HEK293 (cell line): ENCODE measurements around the gene IER2.

Experiments
- ELK4 ChIP-seq: IDR thresholded peaks from 2 replicates; pipeline ENCODE4 v1.6.1; 2011; ENCODE audit warnings: mild to moderate bottlenecking, low read depth, low read length, borderline replicate concordance
- INSM2 ChIP-seq: fragments of 450-650 bp; formaldehyde crosslinking; IDR thresholded peaks from 2 replicates; pipeline ENCODE4 v1.5.1; 2016; ENCODE audit warnings: missing biosample characterization, missing genetic modification characterization
- ZFP37 ChIP-seq: fragments of 450-650 bp; formaldehyde crosslinking; IDR thresholded peaks from 2 replicates; pipeline ENCODE4 v1.5.1; 2016; ENCODE audit warnings: missing biosample characterization, missing genetic modification characterization
- ZNF473 ChIP-seq: fragments of 450-650 bp; formaldehyde crosslinking; IDR thresholded peaks from 2 replicates; pipeline ENCODE4 v1.5.1; 2017; ENCODE audit warnings: missing biosample characterization, missing genetic modification characterization

- TF ChIP-seq ELK4 = no peak
- TF ChIP-seq ZFP37 = no peak
- no peak for TF ChIP-seq INSM2 (tag by site-specific recombination)
- TF ChIP-seq ZNF473 (tag by site-specific recombination) = no peak
Observed at GRCh38 chr19:13127051-13127450, 23.2 kb upstream of the IER2 start.
